Peyer's patch (tissue), 4 donors: Measurements from ENCODE around the gene FABP3.

Source experiments
- POLR2A ChIP-seq, 2 donors: fragments of 450-650 bp; IDR thresholded peaks; one replicate each; pipeline ENCODE4 v1.5.1; 2017; ENCODE audit warnings: antibody characterized with exemption in 2 of 2, mild to moderate bottlenecking in 2 of 2, moderate library complexity in 2 of 2
- TF ChIP-seq, protein P1 (sequence below), 6 experiments: fragments of 450-650 bp in 4 of 6; fragments of 200-600 bp in 2 of 6; sonication (generic) in 1 of 6; IDR thresholded peaks; one replicate each; pipeline ENCODE4 v1.5.1; 2017 to 2019; ENCODE audit warnings: antibody characterized with exemption in 6 of 6, mild to moderate bottlenecking in 3 of 6, moderate library complexity in 1 of 6

DNA sequence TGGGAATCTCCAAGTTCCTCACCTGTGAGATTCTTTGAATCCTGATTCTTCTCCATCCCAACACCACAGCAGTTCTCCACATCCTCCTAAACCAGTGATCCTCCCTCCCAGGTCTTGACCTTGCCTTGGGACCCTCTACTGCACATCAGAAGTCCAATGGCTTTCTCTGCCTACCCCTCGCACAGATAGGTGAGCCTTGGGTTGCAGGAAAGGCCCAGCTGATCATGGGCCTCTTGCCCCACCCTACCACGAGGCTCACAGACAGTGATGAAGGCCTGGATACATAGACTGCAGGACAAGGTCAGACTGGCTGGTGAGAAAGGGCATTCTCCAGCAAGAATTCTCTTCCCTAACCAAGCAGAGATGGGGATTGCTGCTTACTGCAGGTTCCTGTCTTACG lies 825 bp downstream of the FABP3 start:
- TF ChIP-seq, protein P1, sequence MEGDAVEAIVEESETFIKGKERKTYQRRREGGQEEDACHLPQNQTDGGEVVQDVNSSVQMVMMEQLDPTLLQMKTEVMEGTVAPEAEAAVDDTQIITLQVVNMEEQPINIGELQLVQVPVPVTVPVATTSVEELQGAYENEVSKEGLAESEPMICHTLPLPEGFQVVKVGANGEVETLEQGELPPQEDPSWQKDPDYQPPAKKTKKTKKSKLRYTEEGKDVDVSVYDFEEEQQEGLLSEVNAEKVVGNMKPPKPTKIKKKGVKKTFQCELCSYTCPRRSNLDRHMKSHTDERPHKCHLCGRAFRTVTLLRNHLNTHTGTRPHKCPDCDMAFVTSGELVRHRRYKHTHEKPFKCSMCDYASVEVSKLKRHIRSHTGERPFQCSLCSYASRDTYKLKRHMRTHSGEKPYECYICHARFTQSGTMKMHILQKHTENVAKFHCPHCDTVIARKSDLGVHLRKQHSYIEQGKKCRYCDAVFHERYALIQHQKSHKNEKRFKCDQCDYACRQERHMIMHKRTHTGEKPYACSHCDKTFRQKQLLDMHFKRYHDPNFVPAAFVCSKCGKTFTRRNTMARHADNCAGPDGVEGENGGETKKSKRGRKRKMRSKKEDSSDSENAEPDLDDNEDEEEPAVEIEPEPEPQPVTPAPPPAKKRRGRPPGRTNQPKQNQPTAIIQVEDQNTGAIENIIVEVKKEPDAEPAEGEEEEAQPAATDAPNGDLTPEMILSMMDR (IDR thresholded peaks at IDR 0.05): no peak
- no peak for TF ChIP-seq POLR2A (IDR thresholded peaks at IDR 0.05)
